HCT116 (cell line): ENCODE results near the gene ITSN1.
"Not testable (repeated sequence)": the region's sequence is repeated elsewhere in the genome, so short reads cannot be mapped to it uniquely, and the experiment has no call there.

Experiments
- ATF3 ChIP-seq: IDR thresholded peaks from 2 replicates; pipeline ENCODE4 v1.6.1; 2012
- CTCF ChIP-seq, 3 experiments: fragments of 200-600 bp in 1 of 3; sonication (generic) in 1 of 3; IDR thresholded peaks in 2 of 3; conservative IDR thresholded peaks in 1 of 3; 2 replicates each; pipeline ENCODE4 v1.5.1; 2012 to 2017; ENCODE audit warnings: low read depth in 2 of 3, low read length in 2 of 3, antibody characterized with exemption in 1 of 3, borderline replicate concordance in 1 of 3, control low read depth in 1 of 3, mild to moderate bottlenecking in 1 of 3, mixed read lengths in 1 of 3, mixed run types in 1 of 3, moderate library complexity in 1 of 3; ENCODE audit not compliant: insufficient read depth in 1 of 3
- EZH2phosphoT487 ChIP-seq: fragments of 200-600 bp; IDR thresholded peaks from 2 replicates; pipeline ENCODE4 v1.6.1; 2018; ENCODE audit warnings: antibody characterized with exemption, borderline replicate concordance
- MAX ChIP-seq: IDR thresholded peaks from 2 replicates; pipeline ENCODE4 v1.6.1; 2012
- POLR2A ChIP-seq: IDR thresholded peaks from 2 replicates; pipeline ENCODE4 v1.7.0; 2011; ENCODE audit warnings: borderline replicate concordance; ENCODE audit not compliant: insufficient read depth, insufficient read length; ENCODE audit errors: extremely low read depth
- POLR2AphosphoS5 ChIP-seq: IDR thresholded peaks from 2 replicates; pipeline ENCODE4 v1.6.1; 2011; ENCODE audit warnings: mild to moderate bottlenecking, low read depth, low read length, moderate library complexity

GRCh38 chr21:33867868-33868267 lies 225.6 kb downstream of the ITSN1 start:
- TF ChIP-seq POLR2A; POLR2AphosphoS5; CTCF (IDR thresholded peaks at IDR 0.05 in 2 of 3, conservative IDR thresholded peaks at IDR 0.05 in 1 of 3; ENCODE audit: borderline replicate concordance in 1 of 3, insufficient read depth in 1 of 3, low read depth in 2 of 3, low read length in 2 of 3); MAX; EZH2phosphoT487; ATF3: not testable (repeated sequence)
